Measurements from ENCODE around the gene WNT9A. TPM values are rescaled to one million over a fixed set of nuclear protein-coding genes. Genes with fewer than 3 reads are reported as not detected.

The WNT9A gene
- total RNA-seq, 1 donor from 2014 or later = 10.3 TPM

DNA sequence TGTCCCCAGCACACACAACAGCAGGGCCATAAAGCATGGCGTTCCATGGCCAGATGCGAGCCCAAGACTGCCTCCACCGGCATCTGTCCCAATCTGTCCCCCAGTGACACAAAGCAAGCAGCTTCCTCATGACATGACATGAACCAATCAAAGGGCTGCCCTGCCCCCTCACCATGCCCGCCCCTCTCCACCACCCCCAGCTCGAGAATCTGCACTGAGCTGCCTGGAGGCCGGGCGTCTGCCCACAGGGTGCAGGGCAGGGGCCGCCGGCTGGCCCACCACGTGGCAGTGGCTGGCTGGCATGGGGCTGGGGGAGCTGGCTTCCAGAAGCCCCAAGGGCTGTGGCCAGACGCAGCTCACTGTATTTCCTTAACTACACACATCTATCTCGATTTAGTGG lies 27.8 kb downstream of the WNT9A start:
- H3K27me3 ChIP-seq (ENCODE audit: control insufficient read depth, insufficient read depth, low read length) = no peaks in the 10 kb centered on the region
- no peak for TF ChIP-seq CTCF (IDR thresholded peaks at IDR 0.05; ENCODE audit: insufficient read depth, low read length, poor library complexity, severe bottlenecking)
- DNase-seq (ENCODE audit: low read depth) = no peak
- H3K36me3 ChIP-seq (ENCODE audit: control insufficient read depth, insufficient read depth, low read length) = no peaks in the 10 kb centered on the region
- H3K4me3 ChIP-seq (ENCODE audit: low read depth, low read length) = no peak overlapping the region

DNA sequence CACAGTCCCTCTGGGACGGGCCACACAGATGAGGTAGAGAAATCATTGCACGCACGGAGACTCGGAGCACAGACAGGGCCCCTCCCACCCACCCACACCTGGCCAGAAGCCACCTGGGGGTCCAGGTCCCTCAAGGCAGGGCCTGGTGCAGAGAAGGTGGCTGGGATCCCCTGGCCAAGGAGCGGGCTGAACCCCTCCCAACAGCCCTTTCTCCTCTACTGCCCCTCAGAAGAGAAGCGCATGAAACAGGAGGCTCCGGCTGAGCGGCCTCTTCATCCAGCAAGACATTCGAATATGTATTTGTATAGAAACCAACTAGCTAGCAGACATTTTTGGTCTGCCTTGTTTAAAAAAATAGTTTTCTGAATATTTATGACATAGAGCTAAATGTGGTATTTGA lies 29.0 kb downstream of the WNT9A start:
- TF ChIP-seq CTCF (IDR thresholded peaks at IDR 0.05; ENCODE audit: insufficient read depth, low read length, poor library complexity, severe bottlenecking) = no peak
- no peak for DNase-seq (ENCODE audit: low read depth)
- H3K27me3 ChIP-seq (ENCODE audit: control insufficient read depth, insufficient read depth, low read length) = peaks cover under 1% of the 10 kb centered on the region
- H3K4me3 ChIP-seq (ENCODE audit: low read depth, low read length) = no peak overlapping the region
- H3K36me3 ChIP-seq (ENCODE audit: control insufficient read depth, insufficient read depth, low read length) = no peaks in the 10 kb centered on the region

DNA sequence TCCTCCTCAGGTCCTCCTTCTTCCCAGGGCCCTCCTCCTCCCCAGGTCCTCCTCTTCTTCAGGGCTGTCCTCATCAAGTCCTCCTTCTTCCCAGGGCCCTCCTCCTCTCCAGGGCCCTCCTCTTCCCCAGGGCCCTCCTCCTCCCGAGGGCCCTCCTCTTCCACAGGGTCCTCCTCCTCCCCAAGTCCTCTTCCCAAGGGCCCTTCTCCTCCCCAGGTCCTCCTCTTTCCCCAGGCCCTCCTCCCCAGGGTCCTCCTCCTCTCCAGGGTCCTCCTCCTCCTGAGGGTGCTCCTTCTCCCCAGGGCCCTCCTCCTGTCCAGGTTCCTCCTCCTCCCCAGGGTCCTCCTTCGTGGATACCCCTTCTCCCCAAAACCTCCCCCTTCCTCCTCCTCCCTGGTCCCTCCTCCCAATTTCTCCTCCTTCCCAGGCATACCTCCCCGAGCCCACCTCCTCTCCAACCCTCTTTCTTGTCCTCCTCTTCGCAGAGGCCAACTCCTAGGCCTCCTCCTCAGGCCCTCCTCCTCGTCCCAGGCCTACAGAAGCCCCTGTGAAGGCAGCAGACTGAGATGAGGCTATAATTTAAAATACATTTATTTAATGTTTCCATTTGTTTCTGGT lies 29.5 kb downstream of the WNT9A start:
- no peak for DNase-seq (ENCODE audit: low read depth)
- no peaks in the 10 kb centered on the region for H3K36me3 ChIP-seq (ENCODE audit: control insufficient read depth, insufficient read depth, low read length)
- no peak for TF ChIP-seq CTCF (IDR thresholded peaks at IDR 0.05; ENCODE audit: insufficient read depth, low read length, poor library complexity, severe bottlenecking)

DNA sequence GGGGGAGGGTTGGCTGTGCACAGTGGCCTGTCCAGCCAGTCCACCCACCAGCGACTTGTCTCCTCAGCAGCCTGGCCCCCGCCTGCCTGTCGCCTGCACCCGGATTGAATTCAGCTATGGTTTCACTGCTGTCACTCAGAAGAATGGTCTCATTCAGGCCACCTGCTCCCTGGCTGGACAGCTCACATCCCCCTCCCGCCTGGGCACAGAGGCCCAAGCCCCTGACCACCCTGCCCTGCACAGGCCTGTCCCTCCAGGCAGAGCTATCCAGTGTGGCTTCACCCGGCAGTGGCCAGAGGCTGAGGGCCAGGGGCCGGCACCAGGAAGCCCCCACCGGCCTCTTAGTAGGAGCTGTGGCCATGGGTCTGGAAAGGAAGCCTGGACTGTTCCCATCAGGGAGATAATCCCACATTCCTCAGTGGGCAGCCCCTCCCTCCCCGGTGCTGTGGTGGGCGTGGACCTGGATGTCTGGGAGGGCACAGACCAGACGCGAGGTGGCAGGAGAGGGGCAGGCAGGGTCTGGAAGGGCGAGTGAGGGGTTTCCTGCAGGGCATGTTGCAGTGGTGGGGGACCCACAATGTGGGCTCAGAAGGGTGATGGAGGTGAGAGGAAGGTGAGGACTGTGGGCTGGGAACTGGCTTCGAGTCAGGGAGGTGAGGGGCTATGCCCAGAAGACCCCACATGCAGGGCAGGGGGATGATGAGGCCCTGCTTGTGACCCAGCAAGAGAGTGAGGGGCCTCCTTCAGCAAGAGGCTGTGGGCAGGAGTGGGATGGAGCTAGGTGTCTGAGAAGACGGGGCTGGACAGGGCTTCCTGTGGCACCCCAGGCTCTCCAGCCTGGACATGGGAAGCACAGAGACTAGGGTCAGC lies 30.4 kb downstream of the WNT9A start:
- Histone ChIP-seq H3K27me3 (ENCODE audit: control insufficient read depth, insufficient read depth, low read length) (peaks cover 3% of the 10 kb centered on the region), H3K36me3 (ENCODE audit: control insufficient read depth, insufficient read depth, low read length) (no peaks in the 10 kb centered on the region), H3K4me3 (ENCODE audit: low read depth, low read length) (no peak overlapping the region)
- no peak for TF ChIP-seq CTCF (IDR thresholded peaks at IDR 0.05; ENCODE audit: insufficient read depth, low read length, poor library complexity, severe bottlenecking)
- no peak for DNase-seq (ENCODE audit: low read depth)

More for the DNA sequence above, 29.5 kb downstream of the WNT9A start:
- no peak overlapping the region for H3K4me3 ChIP-seq (ENCODE audit: low read depth, low read length)
- peaks cover 3% of the 10 kb centered on the region for H3K27me3 ChIP-seq (ENCODE audit: control insufficient read depth, insufficient read depth, low read length)

GRCh38 chr1:227916655-227917054 lies 31.1 kb downstream of the WNT9A start:
- Histone ChIP-seq H3K36me3 (ENCODE audit: control insufficient read depth, insufficient read depth, low read length) (no peaks in the 10 kb centered on the region), H3K27me3 (ENCODE audit: control insufficient read depth, insufficient read depth, low read length) (peaks cover 3% of the 10 kb centered on the region), H3K4me3 (ENCODE audit: low read depth, low read length) (no peak overlapping the region)
- no peak for TF ChIP-seq CTCF (IDR thresholded peaks at IDR 0.05; ENCODE audit: insufficient read depth, low read length, poor library complexity, severe bottlenecking)
- DNase-seq (ENCODE audit: low read depth) = no peak

Data from kidney epithelial cell (primary cell).